Measurements from ENCODE around the gene ZNF263.
"Not testable (repeated sequence)": the region's sequence is repeated elsewhere in the genome, so short reads cannot be mapped to it uniquely, and the experiment has no call there.

Gene ZNF263

GRCh38 chr16:3268294-3268693, 15.0 kb upstream of the ZNF263 start:
- H3K27ac ChIP-seq: no peak overlapping the region
- no peak for TF ChIP-seq ZFX (IDR thresholded peaks at IDR 0.05)
- no peak for TF ChIP-seq CTCF (conservative IDR thresholded peaks at IDR 0.05)

- not testable (repeated sequence) for H3K27ac ChIP-seq
These were observed 12.6 kb upstream of the ZNF263 start for GRCh38 chr16:3270718-3271117.

GRCh38 chr16:3271281-3271680, 12.0 kb upstream of the ZNF263 start:
- not testable (repeated sequence) for H3K27ac ChIP-seq

- TF ChIP-seq ZFX (IDR thresholded peaks at IDR 0.05) (no peak), CTCF (conservative IDR thresholded peaks at IDR 0.05) (no peak)
- H3K27ac ChIP-seq: no peak overlapping the region
These were observed 8.8 kb upstream of the ZNF263 start for GRCh38 chr16:3274490-3274889.

- TF ChIP-seq ZFX (IDR thresholded peaks at IDR 0.05) (no peak), CTCF (conservative IDR thresholded peaks at IDR 0.05) (no peak)
- no peak overlapping the region for H3K27ac ChIP-seq
These were observed 8.3 kb upstream of the ZNF263 start for GRCh38 chr16:3274947-3275346.

GRCh38 chr16:3276679-3277078, 6.6 kb upstream of the ZNF263 start:
- no peak for TF ChIP-seq ZFX (IDR thresholded peaks at IDR 0.05)
- no peak for TF ChIP-seq CTCF (conservative IDR thresholded peaks at IDR 0.05)
- H3K27ac ChIP-seq: no peak overlapping the region

- no peak overlapping the region for H3K27ac ChIP-seq
- TF ChIP-seq ZFX (IDR thresholded peaks at IDR 0.05) (no peak), CTCF (conservative IDR thresholded peaks at IDR 0.05) (no peak)
These were observed 2.0 kb upstream of the ZNF263 start for GRCh38 chr16:3281222-3281820.

- H3K27ac ChIP-seq: peak overlapping the region; percentile 92
- TF ChIP-seq CTCF (conservative IDR thresholded peaks at IDR 0.05) (no peak), ZFX (IDR thresholded peaks at IDR 0.05) (peak; percentile 33)
These were observed 1.1 kb upstream of the ZNF263 start for GRCh38 chr16:3282103-3282729.

Data from C4-2B (cell line).